Right cardiac atrium (tissue), 5 donors: Measurements from ENCODE around the gene CNOT10. TPM values are rescaled to one million over a fixed set of nuclear protein-coding genes. Genes with fewer than 3 reads are reported as not detected.
"Not testable (repeated sequence)": the region's sequence is repeated elsewhere in the genome, so short reads cannot be mapped to it uniquely, and the experiment has no call there.

Source experiments
- ATAC-seq, 2 donors: fragments of 200-7000 bp; cut with Tn5 transposase; one replicate each; pipeline versions ENCODE4 v1.8.0 to v1.9.1; 2020; ENCODE audit warnings: moderate library complexity in 2 of 2, mild to moderate bottlenecking in 1 of 2
- DNase-seq, 3 donors: peaks; one replicate each; pipeline ENCODE4 v3.0.0-alpha.2; 2020
- H3K27ac ChIP-seq: one replicate; pipeline ENCODE4 v1.5.1; 2013; ENCODE audit warnings: mild to moderate bottlenecking, low read length, control low read depth, moderate library complexity
- H3K27me3 ChIP-seq: one replicate; pipeline ENCODE4 v1.6.1; 2013; ENCODE audit not compliant: control insufficient read depth, insufficient read depth
- H3K4me1 ChIP-seq: one replicate; pipeline ENCODE4 v1.6.1; 2013; ENCODE audit warnings: low read length; ENCODE audit not compliant: control insufficient read depth, insufficient read depth
- H3K4me3 ChIP-seq: one replicate; pipeline ENCODE4 v1.5.1; 2013; ENCODE audit warnings: low read length, control low read depth
- H3K9me3 ChIP-seq: one replicate; pipeline ENCODE4 v1.6.1; 2013; ENCODE audit warnings: low read length; ENCODE audit not compliant: control insufficient read depth
- WGBS: extraction: QIAGEN DNeasy Blood & Tissue Kit; methylation state at CpG from one replicate; pipeline ENCODE4 v1.1.7; 2013; 5-methylcytosine and 5-hydroxymethylcytosine counted together
- intact Hi-C, 4 donors: fragments of 100-400 bp; cut with DNase I; formaldehyde crosslinking; loops; one replicate each; pipeline versions ENCODE4 v1.11.0 to v1.14.0; 2022 to 2023
- long read RNA-seq, 4 donors: library from polyadenylated mRNA; unstranded; transcript quantifications; one replicate each; pipeline ENCODE4 v2.0.0, GENCODE V29; 2020 to 2021
- polyA plus RNA-seq: library from polyadenylated mRNA; stranded (reverse); fragments of 200-250 nt; gene quantifications from one replicate; pipeline ENCODE4 v1.2.3, GENCODE V29; 2013
- total RNA-seq, 4 donors: library from RNA; stranded (reverse); fragmentation: NEBNext Ultra II Directional; extraction: Animal tissue kit (Norgen Biotek cat#: 25700); gene quantifications; one replicate each; pipeline ENCODE4 v1.2.1, GENCODE V29; 2021
- donor health status: healthy with polysubstance abuse.
- donor health status: DM: no; HTN: yes; CAD: no.
- donor health status: DM: no; HTN: no; CAD: no.
- donor health status: DM: no; HTN: yes; CAD: no; lungs with severe emphysema.
- donor health status: DM: yes; HTN: yes; CAD: no.

CNOT10 gene, protein sequence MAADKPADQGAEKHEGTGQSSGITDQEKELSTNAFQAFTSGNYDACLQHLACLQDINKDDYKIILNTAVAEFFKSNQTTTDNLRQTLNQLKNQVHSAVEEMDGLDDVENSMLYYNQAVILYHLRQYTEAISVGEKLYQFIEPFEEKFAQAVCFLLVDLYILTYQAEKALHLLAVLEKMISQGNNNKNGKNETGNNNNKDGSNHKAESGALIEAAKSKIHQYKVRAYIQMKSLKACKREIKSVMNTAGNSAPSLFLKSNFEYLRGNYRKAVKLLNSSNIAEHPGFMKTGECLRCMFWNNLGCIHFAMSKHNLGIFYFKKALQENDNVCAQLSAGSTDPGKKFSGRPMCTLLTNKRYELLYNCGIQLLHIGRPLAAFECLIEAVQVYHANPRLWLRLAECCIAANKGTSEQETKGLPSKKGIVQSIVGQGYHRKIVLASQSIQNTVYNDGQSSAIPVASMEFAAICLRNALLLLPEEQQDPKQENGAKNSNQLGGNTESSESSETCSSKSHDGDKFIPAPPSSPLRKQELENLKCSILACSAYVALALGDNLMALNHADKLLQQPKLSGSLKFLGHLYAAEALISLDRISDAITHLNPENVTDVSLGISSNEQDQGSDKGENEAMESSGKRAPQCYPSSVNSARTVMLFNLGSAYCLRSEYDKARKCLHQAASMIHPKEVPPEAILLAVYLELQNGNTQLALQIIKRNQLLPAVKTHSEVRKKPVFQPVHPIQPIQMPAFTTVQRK
- total RNA-seq, result 10 to 100 TPM; 15.9 to 20.7 (median 16.0) TPM
- 7.9 TPM for polyA plus RNA-seq
- long read RNA-seq, donor 1, transcript CNOT10-201 (19 exons, 2,815 nt), result major isoform, 20 of 29 reads
- long read RNA-seq, donor 1, partial matches to known transcripts, result 3 of 29 reads
- long read RNA-seq, donor 1, other reads (novel, unspliced or antisense), result 6 of 29 reads
- long read RNA-seq, donor 2, partial matches to known transcripts, result 1 of 7 reads
- long read RNA-seq, donor 2, other reads (novel, unspliced or antisense), result 2 of 7 reads
- long read RNA-seq, donor 3, transcript CNOT10-201 (19 exons, 2,815 nt), result major isoform, 19 of 41 reads
- long read RNA-seq, donor 3, partial matches to known transcripts, result 8 of 41 reads
- long read RNA-seq, donor 3, other reads (novel, unspliced or antisense), result 12 of 41 reads
- long read RNA-seq, donor 4, transcript CNOT10-201 (19 exons, 2,815 nt), result major isoform, 8 of 11 reads
- long read RNA-seq, donor 4, partial matches to known transcripts, result 1 of 11 reads
- long read RNA-seq, donor 4, other reads (novel, unspliced or antisense), result 2 of 11 reads

DNA sequence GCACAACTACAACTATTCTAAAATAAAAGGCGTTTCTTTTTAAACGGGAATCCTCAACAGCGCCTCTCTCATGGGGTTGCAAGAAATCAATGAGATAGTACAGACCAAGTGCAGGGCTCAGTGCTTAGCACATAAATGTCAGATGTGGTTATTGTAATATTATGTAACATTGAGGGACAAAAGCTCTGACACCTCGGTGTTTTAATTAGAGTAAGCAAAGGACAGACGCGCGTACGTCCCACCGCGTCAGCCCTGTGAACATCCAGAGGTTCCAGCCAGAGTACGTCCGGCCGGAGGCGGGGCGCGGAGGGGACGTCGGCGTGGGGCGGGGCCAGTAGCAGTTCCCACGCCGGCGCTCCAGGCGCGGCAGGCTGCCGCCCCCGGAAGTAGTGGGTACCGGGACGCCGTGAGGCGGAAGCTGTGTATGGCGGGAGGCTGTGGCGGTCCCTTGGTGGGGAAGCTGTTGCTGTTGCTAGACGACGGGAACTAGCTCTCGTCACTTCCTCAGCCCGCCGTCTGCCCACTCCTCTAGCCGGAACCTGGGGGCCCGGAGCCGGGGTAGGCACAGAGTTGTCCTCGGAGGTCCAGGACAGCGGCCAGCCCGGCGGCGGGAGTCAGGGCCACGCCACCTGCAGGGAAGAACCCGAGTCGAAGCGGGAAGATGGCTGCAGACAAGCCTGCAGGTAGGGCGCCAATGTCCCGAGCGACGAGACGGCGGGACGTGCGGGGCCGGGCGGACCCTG, at the start of gene CNOT10:
Gene CNOT10 (plus strand): TSS at position 389 of the 743 bp plus-strand sequence. CDS start 273 bp downstream, at position 662.
- under 1% methylated on average over 60 of the region's 60 CpGs for WGBS
- ATAC-seq, result peak; percentile 100
- H3K4me3 ChIP-seq, result peak within 1 kb of the TSS; percentile 79
- DNase-seq, result peak; percentile 95 to 98 (median 98)
- intact Hi-C loops, result no loop called here
- peak within 1 kb of the TSS; percentile 73 for H3K27ac ChIP-seq
- no peaks in the 10 kb centered on the region for H3K4me1 ChIP-seq
- H3K9me3 ChIP-seq, result no peaks in the 10 kb centered on the region
- H3K27me3 ChIP-seq, result no peaks in the 10 kb centered on the region

GRCh38 chr3:32640939-32641338, 44.0 kb upstream of the CNOT10 start:
- 49% methylated on average over 3 of the region's 3 CpGs for WGBS
- no peak overlapping the region for H3K27ac ChIP-seq
- no peak for ATAC-seq

DNA sequence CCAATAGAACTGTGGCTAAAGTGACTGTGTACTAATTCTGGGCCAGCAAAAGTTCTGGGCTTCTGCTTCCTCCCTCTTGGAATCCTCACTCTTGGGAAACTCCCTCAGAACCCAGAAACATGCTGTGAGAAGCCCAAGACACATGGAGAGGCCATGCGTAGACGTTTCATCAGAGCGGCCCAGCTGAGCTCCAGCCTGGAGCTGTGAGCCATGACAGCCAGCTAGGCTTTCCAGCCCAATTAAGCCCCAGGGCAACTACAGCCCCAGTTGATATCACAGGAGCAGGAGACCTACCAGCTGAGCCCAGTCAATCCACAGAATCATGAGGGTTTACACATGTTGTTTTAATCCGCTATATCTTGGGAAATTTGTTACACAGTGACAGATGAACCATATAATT, 43.6 kb upstream of the CNOT10 start:
- H3K9me3 ChIP-seq, result no peaks in the 10 kb centered on the region
- 67% methylated on average over 4 of the region's 4 CpGs for WGBS
- no peaks in the 10 kb centered on the region for H3K27me3 ChIP-seq
- no peak overlapping the region for H3K27ac ChIP-seq
- peak; percentile 91 to 93 for ATAC-seq
- no peak overlapping the region for H3K4me3 ChIP-seq
- no peaks in the 10 kb centered on the region for H3K4me1 ChIP-seq
- DNase-seq, result peak; percentile 65 to 79 (median 72)
- intact Hi-C loops, result no loop called here

More at GRCh38 chr3:32640939-32641338, 44.0 kb upstream of the CNOT10 start:
- no peaks in the 10 kb centered on the region for H3K9me3 ChIP-seq
- intact Hi-C loops, result no loop called here
- DNase-seq, result no peak
- H3K4me3 ChIP-seq, result no peak overlapping the region
- H3K4me1 ChIP-seq, result no peaks in the 10 kb centered on the region
- no peaks in the 10 kb centered on the region for H3K27me3 ChIP-seq

DNA sequence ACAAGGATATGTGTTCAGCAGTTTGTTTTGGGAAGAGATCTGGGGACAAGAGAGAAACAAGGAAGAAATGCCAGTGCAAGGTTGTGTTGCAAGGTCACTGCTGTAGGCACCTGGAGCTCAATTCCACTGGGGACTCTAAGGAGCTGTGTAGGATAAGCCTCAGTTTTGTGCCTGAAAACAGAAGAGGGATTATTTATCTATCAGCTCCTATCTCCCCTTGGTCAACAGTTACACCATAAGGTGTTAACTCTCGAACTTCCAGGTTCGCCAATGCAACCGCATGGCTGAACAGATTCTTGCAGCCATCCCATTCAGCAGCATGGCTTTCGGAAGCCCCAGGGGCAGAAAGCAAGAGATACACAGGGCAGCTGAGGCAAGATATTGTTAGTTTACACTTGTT, 41.6 kb upstream of the CNOT10 start:
- WGBS, result 74% methylated on average over 4 of the region's 4 CpGs
- H3K4me1 ChIP-seq, result no peaks in the 10 kb centered on the region
- H3K4me3 ChIP-seq, result no peak overlapping the region
- ATAC-seq (no peak), DNase-seq (no peak)
- H3K27ac ChIP-seq, result no peak overlapping the region
- H3K9me3 ChIP-seq, result no peaks in the 10 kb centered on the region
- no peaks in the 10 kb centered on the region for H3K27me3 ChIP-seq
- intact Hi-C loops, result no loop called here

DNA sequence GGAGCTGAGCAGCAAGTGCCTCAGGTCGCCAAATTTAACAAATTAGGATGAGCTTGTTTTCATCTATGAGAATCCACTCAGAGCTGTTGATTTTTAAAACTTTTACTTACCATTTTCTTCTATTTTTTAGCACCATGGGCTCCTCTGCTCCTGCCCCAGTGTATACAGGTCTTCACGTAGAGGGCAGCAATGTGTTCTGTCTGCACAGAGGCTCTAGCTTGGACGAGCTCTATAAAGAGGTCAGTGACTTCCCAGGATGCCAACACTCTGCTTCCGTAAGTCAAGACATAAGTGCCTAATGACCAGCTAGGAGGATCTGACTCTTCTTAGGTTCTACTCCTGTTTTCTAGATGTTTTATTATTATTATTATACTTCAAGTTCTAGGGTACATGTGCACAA, 41.2 kb upstream of the CNOT10 start:
- H3K4me3 ChIP-seq, result no peak overlapping the region
- WGBS, result 70% methylated on average over 4 of the region's 4 CpGs
- no peaks in the 10 kb centered on the region for H3K27me3 ChIP-seq
- DNase-seq, result no peak
- intact Hi-C loops, result no loop called here
- no peaks in the 10 kb centered on the region for H3K9me3 ChIP-seq
- no peak overlapping the region for H3K27ac ChIP-seq
- no peaks in the 10 kb centered on the region for H3K4me1 ChIP-seq
- ATAC-seq, result no peak

GRCh38 chr3:32644380-32644779, 40.6 kb upstream of the CNOT10 start:
- Histone ChIP-seq H3K27ac (no peak overlapping the region), H3K27me3 (no peaks in the 10 kb centered on the region), H3K9me3 (no peaks in the 10 kb centered on the region), H3K4me3 (no peak overlapping the region), H3K4me1 (no peaks in the 10 kb centered on the region)
- no peak for ATAC-seq
- no peak for DNase-seq
- intact Hi-C loops, result no loop called here

GRCh38 chr3:32646761-32647160, 38.2 kb upstream of the CNOT10 start:
- no peaks in the 10 kb centered on the region for H3K27me3 ChIP-seq
- no peak overlapping the region for H3K27ac ChIP-seq
- no peaks in the 10 kb centered on the region for H3K9me3 ChIP-seq
- ATAC-seq (no peak), DNase-seq (no peak)
- intact Hi-C loops, result no loop called here
- WGBS, result 46% methylated on average over 1 of the region's 1 CpG
- H3K4me3 ChIP-seq, result no peak overlapping the region
- H3K4me1 ChIP-seq, result no peaks in the 10 kb centered on the region

GRCh38 chr3:32652337-32653100, 32.5 kb upstream of the CNOT10 start:
- intact Hi-C loops, DNase-seq, H3K4me1 ChIP-seq, H3K9me3 ChIP-seq, H3K27me3 ChIP-seq, ATAC-seq, H3K4me3 ChIP-seq, H3K27ac ChIP-seq: not testable (repeated sequence)
- WGBS, result 97% methylated on average over 9 of the region's 9 CpGs

- no peaks in the 10 kb centered on the region for H3K27me3 ChIP-seq
- no peak overlapping the region for H3K4me3 ChIP-seq
- DNase-seq, result no peak
- intact Hi-C loops, result no loop called here
- H3K27ac ChIP-seq, result no peak overlapping the region
- H3K4me1 ChIP-seq, result no peaks in the 10 kb centered on the region
- ATAC-seq, result no peak
- H3K9me3 ChIP-seq, result no peaks in the 10 kb centered on the region
- 88% methylated on average over 3 of the region's 3 CpGs for WGBS
Measured at GRCh38 chr3:32655167-32655566, 29.8 kb upstream of the CNOT10 start.

DNA sequence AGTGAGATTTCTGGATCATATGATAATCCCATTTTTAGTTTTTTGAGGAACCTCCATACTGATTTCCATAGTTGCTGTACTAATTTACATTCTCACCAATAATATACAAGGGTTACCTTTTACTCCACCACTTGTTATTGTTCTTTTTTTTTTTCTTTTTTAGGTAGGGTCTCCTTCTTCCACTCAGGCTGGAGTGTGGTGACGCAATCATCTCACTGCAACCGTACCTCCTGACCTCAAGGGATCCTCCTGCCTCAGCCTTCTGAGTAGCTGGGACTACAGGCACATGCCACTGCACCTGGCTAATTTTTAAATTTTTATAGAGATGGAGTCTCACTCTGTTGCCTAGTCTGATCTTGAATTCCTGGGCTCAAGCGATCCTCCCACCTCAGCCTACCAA, 24.4 kb upstream of the CNOT10 start:
- intact Hi-C loops, result loop anchor here in 1 of 4 donors (5.0 kb wide), 1 partner anchor 148 kb away; no protein-coding TSS in a partner anchor
- H3K27ac ChIP-seq, result no peak overlapping the region
- H3K4me1 ChIP-seq, result no peaks in the 10 kb centered on the region
- no peak for ATAC-seq
- no peak overlapping the region for H3K4me3 ChIP-seq
- WGBS, result 94% methylated on average over 3 of the region's 3 CpGs
- H3K9me3 ChIP-seq, result no peaks in the 10 kb centered on the region
- H3K27me3 ChIP-seq, result no peaks in the 10 kb centered on the region
- DNase-seq, result no peak
